Measurements from ENCODE around the gene GIMAP1.

Gene GIMAP1

GRCh38 chr7:150695654-150696053 is 20.8 kb upstream of the GIMAP1 start:
- no peak overlapping the region for H3K4me2 ChIP-seq (ENCODE audit: low read length, poor library complexity, severe bottlenecking)
- H2BK12ac ChIP-seq (ENCODE audit: low read length in 2 of 2) = no peak overlapping the region
- no peaks in the 10 kb centered on the region for H3K4me1 ChIP-seq (ENCODE audit: control insufficient read depth, insufficient read depth, low read depth, low read length)
- no peak overlapping the region for H3K4me3 ChIP-seq (ENCODE audit: insufficient read depth in 1 of 2, low read depth in 1 of 2, low read length in 2 of 2)
- H2AFZ ChIP-seq (ENCODE audit: low read depth, low read length) = no peak overlapping the region
- no peak overlapping the region for H4K8ac ChIP-seq (ENCODE audit: low read length)
- H3K4ac ChIP-seq (ENCODE audit: low read depth in 1 of 2, low read length in 2 of 2) = no peak overlapping the region
- WGBS = 93% methylated on average over 1 of the region's 2 CpGs
- no peak overlapping the region for H2BK5ac ChIP-seq (ENCODE audit: low read depth, low read length, poor library complexity, severe bottlenecking)
- no peak overlapping the region for H3K23ac ChIP-seq (ENCODE audit: low read length in 2 of 2)
- H4K91ac ChIP-seq (ENCODE audit: low read length) = no peak overlapping the region
- H3K36me3 ChIP-seq (ENCODE audit: control insufficient read depth in 1 of 2, insufficient read depth in 2 of 2, low read depth in 1 of 2, low read length in 2 of 2) = no peaks in the 10 kb centered on the region
- no peak overlapping the region for H2BK15ac ChIP-seq (ENCODE audit: low read depth, poor library complexity, severe bottlenecking)
- H3K9ac ChIP-seq (ENCODE audit: low read length) = no peak overlapping the region
- no peaks in the 10 kb centered on the region for H3K79me1 ChIP-seq (replicated peaks; ENCODE audit: low read length, poor library complexity, severe bottlenecking)
- no peaks in the 10 kb centered on the region for H3K27me3 ChIP-seq (ENCODE audit: control insufficient read depth in 1 of 2, insufficient read depth in 1 of 2, low read length in 2 of 2)
- no peak overlapping the region for H3K27ac ChIP-seq (ENCODE audit: low read length, poor library complexity, severe bottlenecking)
- H3K9me3 ChIP-seq (ENCODE audit: control insufficient read depth, low read length) = peaks cover 25% of the 10 kb centered on the region
- H3K14ac ChIP-seq (ENCODE audit: low read length in 2 of 2) = no peak overlapping the region
- no peak overlapping the region for H3K18ac ChIP-seq (ENCODE audit: low read depth in 1 of 2, low read length in 2 of 2)
- no peak overlapping the region for H2BK120ac ChIP-seq (ENCODE audit: low read depth, low read length)
- DNase-seq = no peak
- H2AK5ac ChIP-seq (ENCODE audit: low read length, severe bottlenecking) = no peak overlapping the region

DNA sequence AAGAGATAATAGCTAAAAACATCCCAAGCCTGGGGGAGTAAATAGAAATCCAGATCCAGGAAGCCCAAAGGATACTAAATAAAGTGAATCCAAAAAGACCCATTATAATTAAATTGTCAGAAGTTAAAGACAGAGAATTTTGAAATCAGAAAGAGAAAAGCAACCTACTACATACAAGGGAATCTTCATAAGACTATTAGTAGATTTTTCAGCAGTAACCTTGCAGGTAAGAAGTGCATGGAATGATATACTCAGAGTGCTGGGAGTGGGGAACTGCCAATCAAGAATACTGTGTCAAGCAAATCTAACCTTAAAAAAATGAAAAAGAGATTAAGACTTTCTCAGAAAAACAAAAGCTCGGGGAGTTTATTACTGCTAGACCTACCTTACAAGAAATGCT is 13.2 kb upstream of the GIMAP1 start:
- Histone ChIP-seq H3K9ac (ENCODE audit: low read length) (no peak overlapping the region), H3K18ac (ENCODE audit: low read depth in 1 of 2, low read length in 2 of 2) (no peak overlapping the region), H3K9me3 (ENCODE audit: control insufficient read depth, low read length) (peaks cover 46% of the 10 kb centered on the region), H2BK120ac (ENCODE audit: low read depth, low read length) (no peak overlapping the region), H3K4ac (ENCODE audit: low read depth in 1 of 2, low read length in 2 of 2) (no peak overlapping the region), H3K4me1 (ENCODE audit: control insufficient read depth, insufficient read depth, low read depth, low read length) (no peaks in the 10 kb centered on the region), H3K4me3 (ENCODE audit: insufficient read depth in 1 of 2, low read depth in 1 of 2, low read length in 2 of 2) (no peak overlapping the region), H3K79me1 (replicated peaks; ENCODE audit: low read length, poor library complexity, severe bottlenecking) (no peaks in the 10 kb centered on the region), H3K14ac (ENCODE audit: low read length in 2 of 2) (no peak overlapping the region), H3K27me3 (ENCODE audit: control insufficient read depth in 1 of 2, insufficient read depth in 1 of 2, low read length in 2 of 2) (no peaks in the 10 kb centered on the region), H2BK15ac (ENCODE audit: low read depth, poor library complexity, severe bottlenecking) (no peak overlapping the region), H2BK5ac (ENCODE audit: low read depth, low read length, poor library complexity, severe bottlenecking) (no peak overlapping the region), H2BK12ac (ENCODE audit: low read length in 2 of 2) (no peak overlapping the region), H3K27ac (ENCODE audit: low read length, poor library complexity, severe bottlenecking) (no peak overlapping the region), H3K23ac (ENCODE audit: low read length in 2 of 2) (no peak overlapping the region), H4K91ac (ENCODE audit: low read length) (no peak overlapping the region), H2AFZ (ENCODE audit: low read depth, low read length) (no peak overlapping the region), H3K4me2 (ENCODE audit: low read length, poor library complexity, severe bottlenecking) (no peak overlapping the region), H4K8ac (ENCODE audit: low read length) (no peak overlapping the region), H2AK5ac (ENCODE audit: low read length, severe bottlenecking) (no peak overlapping the region), H3K36me3 (ENCODE audit: control insufficient read depth in 1 of 2, insufficient read depth in 2 of 2, low read depth in 1 of 2, low read length in 2 of 2) (no peaks in the 10 kb centered on the region)
- DNase-seq = no peak
- 60% methylated on average over 1 of the region's 1 CpG for WGBS

- no peak overlapping the region for H2AFZ ChIP-seq (ENCODE audit: low read depth, low read length)
- H2BK15ac ChIP-seq (ENCODE audit: low read depth, poor library complexity, severe bottlenecking) = no peak overlapping the region
Observed at GRCh38 chr7:150715293-150715692, 1.1 kb upstream of the GIMAP1 start.

DNA sequence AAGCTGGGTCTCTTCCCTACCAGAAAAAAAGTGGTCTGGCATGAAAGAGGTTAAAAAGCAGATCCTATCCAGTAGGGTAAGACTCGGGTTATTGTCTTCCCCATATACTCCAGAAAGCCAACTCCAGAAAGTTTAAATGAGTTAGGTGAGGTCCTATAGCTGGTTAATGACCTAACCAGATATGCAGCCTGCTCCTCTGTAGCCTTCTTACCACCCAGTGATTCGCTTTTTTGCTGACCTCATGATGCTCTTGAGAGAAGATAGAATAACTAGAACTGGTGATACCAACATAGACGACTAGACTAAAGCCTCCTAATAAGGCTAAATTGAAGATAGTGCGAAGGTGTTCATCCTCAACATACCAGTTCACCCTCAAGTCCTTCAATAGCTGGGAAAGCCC is 675 bp upstream of the GIMAP1 start:
- H3K9ac ChIP-seq (ENCODE audit: low read length) = no peak overlapping the region
- DNase-seq = no peak
- no peak overlapping the region for H2BK120ac ChIP-seq (ENCODE audit: low read depth, low read length)
- no peak overlapping the region for H4K8ac ChIP-seq (ENCODE audit: low read length)
- H3K14ac ChIP-seq (ENCODE audit: low read length in 2 of 2) = no peak overlapping the region
- no peak overlapping the region for H2AK5ac ChIP-seq (ENCODE audit: low read length, severe bottlenecking)
- no peak overlapping the region for H2BK15ac ChIP-seq (ENCODE audit: low read depth, poor library complexity, severe bottlenecking)
- H2BK12ac ChIP-seq (ENCODE audit: low read length in 2 of 2) = no peak overlapping the region
- no peak overlapping the region for H3K27ac ChIP-seq (ENCODE audit: low read length, poor library complexity, severe bottlenecking)
- H3K9me3 ChIP-seq (ENCODE audit: control insufficient read depth, low read length) = peaks cover 5% of the 10 kb centered on the region
- no peak overlapping the region for H3K23ac ChIP-seq (ENCODE audit: low read length in 2 of 2)
- H2AFZ ChIP-seq (ENCODE audit: low read depth, low read length) = no peak overlapping the region
- H2BK5ac ChIP-seq (ENCODE audit: low read depth, low read length, poor library complexity, severe bottlenecking) = no peak overlapping the region
- peaks cover 0 to 4% of the 10 kb centered on the region in 2 experiments for H3K36me3 ChIP-seq (ENCODE audit: control insufficient read depth in 1 of 2, insufficient read depth in 2 of 2, low read depth in 1 of 2, low read length in 2 of 2)
- no peaks in the 10 kb centered on the region for H3K79me1 ChIP-seq (replicated peaks; ENCODE audit: low read length, poor library complexity, severe bottlenecking)
- no peak overlapping the region for H3K4ac ChIP-seq (ENCODE audit: low read depth in 1 of 2, low read length in 2 of 2)
- 36% methylated on average over 2 of the region's 4 CpGs for WGBS
- H3K4me3 ChIP-seq (ENCODE audit: insufficient read depth in 1 of 2, low read depth in 1 of 2, low read length in 2 of 2) = no peak overlapping the region
- no peaks in the 10 kb centered on the region for H3K27me3 ChIP-seq (ENCODE audit: control insufficient read depth in 1 of 2, insufficient read depth in 1 of 2, low read length in 2 of 2)
- no peak overlapping the region for H3K18ac ChIP-seq (ENCODE audit: low read depth in 1 of 2, low read length in 2 of 2)
- H3K4me2 ChIP-seq (ENCODE audit: low read length, poor library complexity, severe bottlenecking) = no peak overlapping the region
- no peaks in the 10 kb centered on the region for H3K4me1 ChIP-seq (ENCODE audit: control insufficient read depth, insufficient read depth, low read depth, low read length)
- no peak overlapping the region for H4K91ac ChIP-seq (ENCODE audit: low read length)

More at GRCh38 chr7:150715293-150715692, 1.1 kb upstream of the GIMAP1 start:
- no peak overlapping the region for H3K4me3 ChIP-seq (ENCODE audit: insufficient read depth in 1 of 2, low read depth in 1 of 2, low read length in 2 of 2)
- H3K9ac ChIP-seq (ENCODE audit: low read length) = no peak overlapping the region
- no peak overlapping the region for H4K8ac ChIP-seq (ENCODE audit: low read length)
- H3K4ac ChIP-seq (ENCODE audit: low read depth in 1 of 2, low read length in 2 of 2) = no peak overlapping the region
- no peak overlapping the region for H3K27ac ChIP-seq (ENCODE audit: low read length, poor library complexity, severe bottlenecking)
- H3K18ac ChIP-seq (ENCODE audit: low read depth in 1 of 2, low read length in 2 of 2) = no peak overlapping the region
- no peaks in the 10 kb centered on the region for H3K36me3 ChIP-seq (ENCODE audit: control insufficient read depth in 1 of 2, insufficient read depth in 2 of 2, low read depth in 1 of 2, low read length in 2 of 2)
- no peak overlapping the region for H3K4me2 ChIP-seq (ENCODE audit: low read length, poor library complexity, severe bottlenecking)
- H2BK12ac ChIP-seq (ENCODE audit: low read length in 2 of 2) = no peak overlapping the region
- no peak overlapping the region for H2AK5ac ChIP-seq (ENCODE audit: low read length, severe bottlenecking)
- no peak overlapping the region for H3K14ac ChIP-seq (ENCODE audit: low read length in 2 of 2)
- H3K4me1 ChIP-seq (ENCODE audit: control insufficient read depth, insufficient read depth, low read depth, low read length) = no peaks in the 10 kb centered on the region
- H2BK120ac ChIP-seq (ENCODE audit: low read depth, low read length) = no peak overlapping the region
- no peak overlapping the region for H4K91ac ChIP-seq (ENCODE audit: low read length)
- DNase-seq = no peak
- no peak overlapping the region for H3K23ac ChIP-seq (ENCODE audit: low read length in 2 of 2)
- H3K79me1 ChIP-seq (replicated peaks; ENCODE audit: low read length, poor library complexity, severe bottlenecking) = no peaks in the 10 kb centered on the region
- WGBS = 73% methylated on average over 2 of the region's 4 CpGs
- H2BK5ac ChIP-seq (ENCODE audit: low read depth, low read length, poor library complexity, severe bottlenecking) = no peak overlapping the region
- no peaks in the 10 kb centered on the region for H3K27me3 ChIP-seq (ENCODE audit: control insufficient read depth in 1 of 2, insufficient read depth in 1 of 2, low read length in 2 of 2)
- H3K9me3 ChIP-seq (ENCODE audit: control insufficient read depth, low read length) = peaks cover 5% of the 10 kb centered on the region
